ENCODE data around the gene PRF1.

The PRF1 gene

DNA sequence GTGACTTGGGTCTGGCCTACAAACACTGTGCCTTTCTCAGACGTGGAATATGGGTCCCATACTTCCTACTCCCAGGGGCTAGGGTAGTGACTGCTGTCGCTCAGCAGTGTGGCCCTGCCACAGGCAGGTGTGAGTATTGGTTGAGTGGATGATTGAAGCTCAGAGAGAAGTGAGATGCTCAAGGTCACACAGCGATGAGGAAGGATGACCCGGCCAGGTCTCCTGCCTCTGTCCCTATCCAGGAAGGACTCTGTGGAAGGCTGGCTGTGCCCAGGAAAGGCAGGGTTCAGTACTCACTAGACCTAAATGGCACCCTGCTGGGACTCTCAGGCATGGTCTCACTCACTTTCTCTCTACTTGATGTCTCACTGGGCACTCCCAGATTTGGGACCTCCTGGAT is 2.8 kb downstream of the PRF1 start:
- H3K4me3 ChIP-seq (ENCODE audit: low read depth, low read length): no peak overlapping the region
- TF ChIP-seq, protein P1, sequence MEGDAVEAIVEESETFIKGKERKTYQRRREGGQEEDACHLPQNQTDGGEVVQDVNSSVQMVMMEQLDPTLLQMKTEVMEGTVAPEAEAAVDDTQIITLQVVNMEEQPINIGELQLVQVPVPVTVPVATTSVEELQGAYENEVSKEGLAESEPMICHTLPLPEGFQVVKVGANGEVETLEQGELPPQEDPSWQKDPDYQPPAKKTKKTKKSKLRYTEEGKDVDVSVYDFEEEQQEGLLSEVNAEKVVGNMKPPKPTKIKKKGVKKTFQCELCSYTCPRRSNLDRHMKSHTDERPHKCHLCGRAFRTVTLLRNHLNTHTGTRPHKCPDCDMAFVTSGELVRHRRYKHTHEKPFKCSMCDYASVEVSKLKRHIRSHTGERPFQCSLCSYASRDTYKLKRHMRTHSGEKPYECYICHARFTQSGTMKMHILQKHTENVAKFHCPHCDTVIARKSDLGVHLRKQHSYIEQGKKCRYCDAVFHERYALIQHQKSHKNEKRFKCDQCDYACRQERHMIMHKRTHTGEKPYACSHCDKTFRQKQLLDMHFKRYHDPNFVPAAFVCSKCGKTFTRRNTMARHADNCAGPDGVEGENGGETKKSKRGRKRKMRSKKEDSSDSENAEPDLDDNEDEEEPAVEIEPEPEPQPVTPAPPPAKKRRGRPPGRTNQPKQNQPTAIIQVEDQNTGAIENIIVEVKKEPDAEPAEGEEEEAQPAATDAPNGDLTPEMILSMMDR (IDR thresholded peaks at IDR 0.05; ENCODE audit: low read depth, low read length): no peak

DNA sequence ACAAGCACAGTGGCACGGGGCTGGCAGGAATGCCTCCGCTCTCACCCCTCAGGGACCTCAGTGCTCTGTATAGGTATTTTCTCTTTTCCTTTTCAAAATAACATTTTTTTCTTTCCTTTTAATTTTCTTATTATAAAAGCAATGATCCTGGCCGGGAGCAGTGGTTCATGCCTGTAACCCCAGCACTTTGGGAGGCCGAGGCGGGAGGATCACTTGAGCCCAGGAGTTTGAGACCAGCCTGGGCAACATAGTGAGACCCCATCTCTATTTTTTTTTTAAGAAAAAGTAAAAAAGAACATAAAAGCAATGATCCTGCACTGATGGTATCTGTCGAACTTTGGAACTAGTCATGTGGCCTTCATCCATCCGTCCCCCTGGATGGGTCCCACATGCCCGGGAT is 3.2 kb downstream of the PRF1 start:
- H3K4me3 ChIP-seq (ENCODE audit: low read depth, low read length): no peak overlapping the region
- TF ChIP-seq, protein P1 (IDR thresholded peaks at IDR 0.05; ENCODE audit: low read depth, low read length): no peak

DNA sequence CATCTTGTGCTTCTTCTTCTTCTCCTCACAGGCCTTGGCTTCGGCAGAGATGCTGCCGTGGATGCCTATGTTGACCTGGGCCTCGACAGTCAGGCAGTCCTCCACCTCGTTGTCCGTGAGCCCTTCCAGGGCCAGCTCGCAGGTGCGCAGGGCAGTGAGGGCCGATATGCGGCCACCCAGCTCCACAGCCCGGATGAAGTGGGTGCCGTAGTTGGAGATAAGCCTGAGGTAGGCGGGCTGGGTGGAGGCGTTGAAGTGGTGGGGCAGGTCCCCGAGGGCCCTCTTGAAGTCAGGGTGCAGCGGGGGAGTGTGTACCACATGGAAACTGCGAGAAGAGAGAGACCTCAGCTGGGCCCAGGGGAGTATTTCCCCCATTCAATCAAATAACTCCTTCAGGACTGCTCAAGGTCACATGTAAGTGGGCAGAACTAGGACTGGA is 3.7 kb downstream of the PRF1 start:
- no peak overlapping the region for H3K4me3 ChIP-seq (ENCODE audit: low read depth, low read length)
- TF ChIP-seq, protein P1 (IDR thresholded peaks at IDR 0.05; ENCODE audit: low read depth, low read length): no peak

DNA sequence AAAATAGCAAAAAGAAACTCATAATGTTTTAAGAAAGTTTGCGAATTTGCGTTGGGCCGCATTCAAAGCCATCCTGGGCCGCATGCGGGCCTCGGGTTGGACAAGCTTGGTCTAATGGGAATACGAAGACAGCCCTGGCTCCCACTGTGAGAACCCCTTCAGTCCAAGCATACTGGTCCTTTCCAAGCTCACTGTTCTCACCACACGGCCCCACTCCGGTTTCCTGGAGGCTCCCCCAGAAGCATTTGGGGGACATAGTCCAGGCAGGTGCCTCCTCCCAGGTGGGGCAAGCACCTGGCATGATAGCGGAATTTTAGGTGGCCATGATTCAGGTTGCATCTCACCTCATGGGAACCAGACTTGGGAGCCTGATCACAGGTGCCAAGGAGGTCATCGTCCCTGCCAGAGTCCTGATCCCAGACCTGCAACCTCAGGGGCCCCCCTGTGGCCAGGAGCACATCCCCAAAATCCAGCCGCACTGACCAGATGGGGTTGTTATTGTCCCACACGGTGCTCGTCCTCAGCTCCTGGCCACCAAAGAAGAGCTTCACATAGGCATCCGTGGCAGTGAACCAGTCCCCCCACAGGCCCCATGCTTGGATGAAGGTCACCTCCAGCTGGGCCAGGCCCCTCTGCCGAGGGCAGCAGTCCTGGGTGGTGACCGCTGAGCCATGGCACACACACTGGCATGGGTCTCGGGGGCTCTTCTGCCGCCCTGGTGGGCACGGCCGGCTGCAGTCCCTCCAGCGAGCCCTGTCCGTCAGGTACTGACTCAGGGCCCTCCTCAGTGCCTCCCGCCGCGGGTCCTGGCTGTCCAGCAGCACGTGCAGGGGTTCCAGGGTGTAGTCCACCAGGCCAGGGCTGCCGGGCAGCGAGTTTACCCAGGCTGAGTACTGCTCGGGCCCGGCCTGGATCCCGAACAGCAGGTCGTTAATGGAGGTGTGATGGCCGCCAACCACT is 4.4 kb downstream of the PRF1 start:
- H3K4me3 ChIP-seq (ENCODE audit: low read depth, low read length): no peak overlapping the region
- TF ChIP-seq, protein P1 (IDR thresholded peaks at IDR 0.05; ENCODE audit: low read depth, low read length): no peak

DNA sequence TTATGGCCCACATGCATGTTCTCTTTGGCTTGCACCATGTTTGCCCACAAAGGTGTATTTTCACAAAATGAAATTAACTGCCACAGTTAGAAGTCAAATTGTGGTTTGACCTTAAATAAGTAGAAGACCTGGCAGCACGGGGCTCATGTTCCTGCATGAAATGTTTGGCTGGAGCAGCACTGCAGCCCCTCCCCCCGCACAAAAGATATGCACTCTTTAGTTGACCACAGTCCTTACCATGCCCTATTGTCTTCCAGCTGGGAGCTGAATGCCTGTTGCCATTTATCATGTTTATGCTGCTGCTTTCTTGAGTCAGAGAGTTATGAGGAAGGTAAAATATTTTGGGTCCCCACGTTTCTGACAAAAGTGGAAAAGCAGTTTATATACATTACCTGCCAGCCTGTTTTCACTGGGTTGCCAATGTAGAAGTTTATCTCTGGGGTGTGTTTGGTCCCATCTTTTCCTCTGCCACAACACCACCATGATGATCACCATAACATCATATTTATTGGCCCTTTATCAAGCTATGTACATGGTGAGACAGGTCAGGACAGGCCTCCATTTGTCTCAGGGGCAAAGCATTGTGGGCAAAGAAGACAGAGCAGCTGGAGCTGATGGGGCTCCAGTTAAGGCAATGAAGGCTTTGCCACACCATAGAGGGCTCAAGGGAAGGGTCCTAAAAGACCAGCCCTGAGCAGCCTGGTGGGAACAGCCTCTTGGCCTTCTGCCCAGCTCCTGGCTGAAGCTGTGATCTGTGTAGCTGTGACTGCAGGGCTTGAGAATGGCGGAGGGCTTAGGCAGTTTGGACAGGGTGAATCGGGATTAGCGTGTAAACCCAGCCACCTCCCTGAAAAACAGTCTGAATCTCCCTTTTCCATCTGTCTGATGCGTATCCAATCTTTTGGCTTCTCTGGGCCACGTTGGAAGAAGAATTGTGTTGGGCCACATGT is 5.4 kb downstream of the PRF1 start:
- TF ChIP-seq, protein P1 (IDR thresholded peaks at IDR 0.05; ENCODE audit: low read depth, low read length): no peak

DNA sequence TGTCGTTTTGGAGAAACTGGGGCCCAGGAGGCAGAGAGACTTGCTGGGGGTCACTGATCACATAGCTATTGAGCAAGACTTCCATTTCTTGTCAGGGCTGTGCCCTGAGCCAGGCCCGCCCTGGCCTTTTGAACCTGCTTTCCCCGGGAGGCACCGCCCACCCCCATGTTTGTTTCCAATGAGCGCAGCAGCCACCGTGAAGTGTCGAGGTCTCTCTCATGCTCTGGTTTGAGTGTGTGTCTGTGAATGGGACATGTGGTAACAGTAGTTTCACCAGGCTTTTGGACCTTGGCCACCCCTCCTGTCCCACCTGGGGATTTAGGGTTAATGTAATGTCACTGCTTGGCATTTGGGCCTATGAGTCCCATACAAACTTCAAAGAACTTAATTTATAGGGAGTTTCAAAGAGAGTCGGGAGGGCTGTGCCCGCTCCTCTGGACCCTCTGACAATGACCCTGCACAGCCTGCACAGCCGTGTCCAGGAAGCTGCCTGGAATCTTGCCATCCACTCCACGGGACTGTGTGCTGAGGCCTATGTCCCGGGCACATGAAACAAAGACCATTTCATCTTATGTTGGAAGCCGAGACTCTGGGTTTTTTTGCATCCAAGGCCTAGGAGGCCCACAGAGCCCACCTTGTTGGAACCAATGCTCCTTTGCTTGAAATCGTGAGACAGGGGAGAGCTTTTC is 6.3 kb downstream of the PRF1 start:
- no peak overlapping the region for H3K4me3 ChIP-seq (ENCODE audit: low read depth, low read length)
- TF ChIP-seq, protein P1 (IDR thresholded peaks at IDR 0.05; ENCODE audit: low read depth, low read length): no peak

More for the DNA sequence above, 5.4 kb downstream of the PRF1 start:
- no peak overlapping the region for H3K4me3 ChIP-seq (ENCODE audit: low read depth, low read length)
